Type B pancreatic cell (in vitro differentiated cells): ENCODE measurements around the gene RNF8. TPM values are rescaled to one million over a fixed set of nuclear protein-coding genes. Genes with fewer than 3 reads are reported as not detected.

Experiments
- DNase-seq: peaks from one replicate; pipeline ENCODE4 v3.0.0; 2021; ENCODE audit warnings: mixed read lengths; ENCODE audit not compliant: unreplicated experiment; ENCODE audit errors: extremely low spot score
- H3K27ac Mint-ChIP-seq: 2 replicates; pipeline ENCODE4 v1.8.0; 2021; ENCODE audit warnings: mild to moderate bottlenecking, mixed read lengths
- H3K27me3 Mint-ChIP-seq: 2 replicates; pipeline ENCODE4 v1.8.0; 2021; ENCODE audit warnings: mixed read lengths
- H3K36me3 Mint-ChIP-seq: 2 replicates; pipeline ENCODE4 v1.8.0; 2021; ENCODE audit warnings: mixed read lengths
- H3K4me1 Mint-ChIP-seq: one replicate; pipeline ENCODE4 v1.8.0; 2021; ENCODE audit warnings: mixed read lengths; ENCODE audit not compliant: unreplicated experiment
- H3K4me3 Mint-ChIP-seq: 2 replicates; pipeline ENCODE4 v1.8.0; 2021; ENCODE audit warnings: mild to moderate bottlenecking, mixed read lengths
- H3K9me3 Mint-ChIP-seq: 2 replicates; pipeline ENCODE4 v1.8.0; 2021; ENCODE audit warnings: mixed read lengths
- CTCF ChIP-seq: fragments of 200-600 bp; sonication (generic); conservative IDR thresholded peaks from 2 replicates; pipeline ENCODE4 v1.5.0; 2021; ENCODE audit warnings: antibody characterized with exemption, mild to moderate bottlenecking
- total RNA-seq: library from RNA; stranded (reverse); gene quantifications from 2 replicates; pipeline ENCODE4 v1.2.1, GENCODE V29; 2021; ENCODE audit warnings: low replicate concordance

Gene RNF8
- total RNA-seq, 1 donor from 2014 or later, result 38.6 TPM

- H3K27me3 Mint-ChIP-seq, result peaks cover 18% of the 10 kb centered on the region
- peaks cover 17% of the 10 kb centered on the region for H3K4me1 Mint-ChIP-seq
These were observed 75.6 kb downstream of the RNF8 start for GRCh38 chr6:37429352-37429750.

GRCh38 chr6:37432590-37432915 lies 78.8 kb downstream of the RNF8 start:
- Mint-ChIP-seq H3K9me3 (no peaks in the 10 kb centered on the region), H3K4me3 (peak overlapping the region; percentile 93), H3K27ac (peak overlapping the region; percentile 85), H3K36me3 (peaks cover 6% of the 10 kb centered on the region), H3K27me3 (peaks cover 11% of the 10 kb centered on the region), H3K4me1 (peaks cover 25% of the 10 kb centered on the region)
- no peak for TF ChIP-seq CTCF
- no peak for DNase-seq

More at GRCh38 chr6:37429352-37429750, 75.6 kb downstream of the RNF8 start:
- no peak overlapping the region for H3K27ac Mint-ChIP-seq
- no peak for TF ChIP-seq CTCF
- no peak for DNase-seq
- H3K36me3 Mint-ChIP-seq, result no peaks in the 10 kb centered on the region
- no peaks in the 10 kb centered on the region for H3K9me3 Mint-ChIP-seq
- H3K4me3 Mint-ChIP-seq, result no peak overlapping the region

- peak; percentile 97 for DNase-seq
- H3K9me3 Mint-ChIP-seq, result no peaks in the 10 kb centered on the region
- H3K27ac Mint-ChIP-seq, result peak within 1 kb of the TSS; percentile 85
These were observed 79.3 kb downstream of the RNF8 start, which contains the start of gene CMTR1 for GRCh38 chr6:37432916-37433656. Gene CMTR1 (plus strand): TSS chr6:37433221. CDS start chr6:37435630, 2,409 bp downstream.

GRCh38 chr6:37433657-37434271 lies 80.0 kb downstream of the RNF8 start:
- no peak for DNase-seq
- H3K4me1 Mint-ChIP-seq, result peaks cover 25% of the 10 kb centered on the region
- peaks cover 10% of the 10 kb centered on the region for H3K36me3 Mint-ChIP-seq
- peak overlapping the region; percentile 85 for H3K27ac Mint-ChIP-seq
- H3K9me3 Mint-ChIP-seq, result no peaks in the 10 kb centered on the region
- no peak for TF ChIP-seq CTCF
- H3K27me3 Mint-ChIP-seq, result peaks cover 4% of the 10 kb centered on the region
- H3K4me3 Mint-ChIP-seq, result peak overlapping the region; percentile 93

More at GRCh38 chr6:37432916-37433656, 79.3 kb downstream of the RNF8 start, which contains the start of gene CMTR1:
- Mint-ChIP-seq H3K27me3 (peaks cover 6% of the 10 kb centered on the region), H3K4me3 (peak within 1 kb of the TSS; percentile 93), H3K36me3 (peaks cover 10% of the 10 kb centered on the region), H3K4me1 (peaks cover 25% of the 10 kb centered on the region)
- no peak for TF ChIP-seq CTCF

- TF ChIP-seq CTCF, result no peak
- peak overlapping the region; percentile 41 for H3K27ac Mint-ChIP-seq
- peak overlapping the region; percentile 93 for H3K4me3 Mint-ChIP-seq
These were observed 81.6 kb downstream of the RNF8 start for GRCh38 chr6:37435373-37435772.

More at GRCh38 chr6:37435373-37435772, 81.6 kb downstream of the RNF8 start:
- H3K36me3 Mint-ChIP-seq, result peaks cover 10% of the 10 kb centered on the region
- H3K27me3 Mint-ChIP-seq, result no peaks in the 10 kb centered on the region
- DNase-seq, result no peak
- peaks cover 32% of the 10 kb centered on the region for H3K4me1 Mint-ChIP-seq
- H3K9me3 Mint-ChIP-seq, result no peaks in the 10 kb centered on the region
